Caco-2 (cell line): ENCODE data around the gene PDE5A. TPM values are rescaled to one million over a fixed set of nuclear protein-coding genes. Genes with fewer than 3 reads are reported as not detected.
A peak's percentile ranks its signal among the peaks of the same experiment; 100 is the strongest.

ENCODE experiments used
- BruUV-seq: library from RNA; stranded (reverse); fragments of 400-500 nt; replicated peaks from 2 replicates; lab custom pipeline; 2021; lab: Mats Ljungman, UMichigan
- CTCF ChIA-PET: fragments of 300-600 bp; sonication (Branson Sonifier 250); formaldehyde crosslinking; loops from one replicate; lab custom pipeline; 2022; ENCODE audit warnings: antibody characterized with exemption; lab: Charles Lee
- POLR2A ChIA-PET: fragments of 300-600 bp; sonication (Branson Sonifier 250); formaldehyde crosslinking; loops from one replicate; lab custom pipeline; 2022; ENCODE audit warnings: antibody characterized with exemption; lab: Charles Lee
- DNase-seq, 2 experiments: peaks; one replicate each; pipeline versions ENCODE4 v3.0.0 to v3.0.0-alpha.2; 2020 to 2022
- H3K27me3 ChIP-seq: replicated peaks from 2 replicates; pipeline ENCODE4 v1.6.0; 2011; ENCODE audit warnings: low read length; ENCODE audit not compliant: control insufficient read depth, insufficient read depth
- H3K36me3 ChIP-seq: 2 replicates; pipeline ENCODE4 v1.5.1; 2011; ENCODE audit warnings: low read length; ENCODE audit not compliant: control insufficient read depth, insufficient read depth
- H3K4me1 ChIP-seq: fragments of 250-450 bp; sonication (Bioruptor Pico); 2 replicates; pipeline ENCODE4 v1.5.1; 2020; ENCODE audit warnings: mild to moderate bottlenecking
- H3K4me3 ChIP-seq: 2 replicates; pipeline ENCODE4 v1.5.1; 2011; ENCODE audit warnings: low read depth, mild to moderate bottlenecking, control low read depth, low read length
- H3K9me3 ChIP-seq: fragments of 250-450 bp; sonication (Bioruptor Pico); 2 replicates; pipeline ENCODE4 v1.5.1; 2020; ENCODE audit warnings: mild to moderate bottlenecking, moderate library complexity
- H3K27ac Mint-ChIP-seq: one replicate; pipeline ENCODE4 v1.8.0; 2022; ENCODE audit warnings: mixed read lengths; ENCODE audit not compliant: unreplicated experiment
- H3K27me3 Mint-ChIP-seq: one replicate; pipeline ENCODE4 v1.8.0; 2022; ENCODE audit warnings: mixed read lengths; ENCODE audit not compliant: insufficient read depth, unreplicated experiment
- H3K36me3 Mint-ChIP-seq: one replicate; pipeline ENCODE4 v1.8.0; 2022; ENCODE audit warnings: mild to moderate bottlenecking, mixed read lengths; ENCODE audit not compliant: insufficient read depth, unreplicated experiment
- H3K4me1 Mint-ChIP-seq: one replicate; pipeline ENCODE4 v1.8.0; 2022; ENCODE audit warnings: low read depth, mixed read lengths; ENCODE audit not compliant: unreplicated experiment
- H3K4me3 Mint-ChIP-seq: one replicate; pipeline ENCODE4 v1.8.0; 2022; ENCODE audit warnings: mild to moderate bottlenecking, moderate library complexity, mixed read lengths; ENCODE audit not compliant: unreplicated experiment
- H3K9me3 Mint-ChIP-seq: one replicate; pipeline ENCODE4 v1.8.0; 2022; ENCODE audit warnings: mixed read lengths; ENCODE audit not compliant: unreplicated experiment
- CTCF ChIP-seq, 2 experiments: fragments of 200-600 bp in 1 of 2; IDR thresholded peaks; 1 replicate in 1 of 2; 2 replicates in 1 of 2; pipeline versions ENCODE4 v1.5.1 to v1.8.0; 2011 to 2022; ENCODE audit warnings: antibody characterized with exemption in 1 of 2, control low read depth in 1 of 2, inconsistent platforms in 1 of 2, low read depth in 1 of 2, low read length in 1 of 2, mild to moderate bottlenecking in 1 of 2, moderate library complexity in 1 of 2; ENCODE audit not compliant: insufficient read depth in 1 of 2, severe bottlenecking in 1 of 2, unreplicated experiment in 1 of 2
- intact Hi-C: fragments of 100-400 bp; cut with micrococcal nuclease; formaldehyde crosslinking; loops from one replicate; pipeline ENCODE4 v1.10.0; 2022; ENCODE audit not compliant: unreplicated experiment
- total RNA-seq: library from RNA; stranded (reverse); gene quantifications from 2 replicates; pipeline ENCODE4 v1.2.3, GENCODE V29; 2022

The PDE5A gene
- total RNA-seq, 1 experiment from 2014 or later = 7.9 TPM

GRCh38 chr4:119564106-119564505, 64.5 kb downstream of the PDE5A start:
- CTCF ChIA-PET = no interaction called here
- intact Hi-C loops = no loop called here

GRCh38 chr4:119559044-119559647, 69.5 kb downstream of the PDE5A start:
- Mint-ChIP-seq H3K36me3 (peaks cover 1% of the 10 kb centered on the region), H3K4me1 (no peaks in the 10 kb centered on the region), H3K9me3 (peaks cover 12% of the 10 kb centered on the region), H3K4me3 (no peak overlapping the region), H3K27ac (no peak overlapping the region), H3K27me3 (no peaks in the 10 kb centered on the region)
- BruUV-seq = no TSS peak
- ChIA-PET CTCF (interaction anchor here (1.0 to 2.3 kb wide), 3 partner anchors 68 to 497 kb away, joined by 3 to 18 read pairs (median 3); partner anchors contain the start of gene PDE5A), POLR2A (no interaction called here)
- Histone ChIP-seq H3K4me1 (no peaks in the 10 kb centered on the region), H3K9me3 (peaks cover 14% of the 10 kb centered on the region), H3K4me3 (no peak overlapping the region), H3K27me3 (no peaks in the 10 kb centered on the region), H3K36me3 (no peaks in the 10 kb centered on the region)
- intact Hi-C loops = loop anchor here (1.0 to 2.0 kb wide), 4 partner anchors 68 to 491 kb away; no protein-coding TSS in a partner anchor
- DNase-seq = peak in 1 of 2 experiments; percentile 16
- peak; percentile 29 to 38 for TF ChIP-seq CTCF (IDR thresholded peaks at IDR 0.05; ENCODE audit: insufficient read depth in 1 of 2, low read depth in 1 of 2, low read length in 1 of 2, severe bottlenecking in 1 of 2, unreplicated experiment in 1 of 2)

More at GRCh38 chr4:119564106-119564505, 64.5 kb downstream of the PDE5A start:
- no peaks in the 10 kb centered on the region for H3K27me3 ChIP-seq
- Mint-ChIP-seq H3K27ac (no peak overlapping the region), H3K27me3 (no peaks in the 10 kb centered on the region), H3K9me3 (peaks cover 24% of the 10 kb centered on the region), H3K36me3 (peaks cover 6% of the 10 kb centered on the region), H3K4me1 (no peaks in the 10 kb centered on the region), H3K4me3 (no peak overlapping the region)
- H3K4me1 ChIP-seq = no peaks in the 10 kb centered on the region
- no TSS peak for BruUV-seq
- no peak for TF ChIP-seq CTCF (IDR thresholded peaks at IDR 0.05; ENCODE audit: insufficient read depth in 1 of 2, low read depth in 1 of 2, low read length in 1 of 2, severe bottlenecking in 1 of 2, unreplicated experiment in 1 of 2)
- POLR2A ChIA-PET = no interaction called here
- DNase-seq = no peak
- no peak overlapping the region for H3K4me3 ChIP-seq
- no peaks in the 10 kb centered on the region for H3K36me3 ChIP-seq
- H3K9me3 ChIP-seq = peaks cover 21% of the 10 kb centered on the region

GRCh38 chr4:119550857-119551532, 77.6 kb downstream of the PDE5A start:
- no peak overlapping the region for H3K27ac Mint-ChIP-seq
- H3K36me3 ChIP-seq = no peaks in the 10 kb centered on the region
- ChIA-PET POLR2A (no interaction called here), CTCF (interaction anchor here (1.1 kb wide), 1 partner anchor 76 kb away, joined by 3 read pairs; no protein-coding TSS in a partner anchor)
- no peak overlapping the region for H3K4me3 Mint-ChIP-seq
- H3K36me3 Mint-ChIP-seq = no peaks in the 10 kb centered on the region
- H3K4me1 ChIP-seq = no peaks in the 10 kb centered on the region
- H3K9me3 ChIP-seq = no peaks in the 10 kb centered on the region
- H3K27me3 Mint-ChIP-seq = no peaks in the 10 kb centered on the region
- no TSS peak for BruUV-seq
- intact Hi-C loops = no loop called here
- H3K9me3 Mint-ChIP-seq = no peaks in the 10 kb centered on the region
- no peaks in the 10 kb centered on the region for H3K4me1 Mint-ChIP-seq
- no peak for TF ChIP-seq CTCF (IDR thresholded peaks at IDR 0.05; ENCODE audit: insufficient read depth in 1 of 2, low read depth in 1 of 2, low read length in 1 of 2, severe bottlenecking in 1 of 2, unreplicated experiment in 1 of 2)
- no peak overlapping the region for H3K4me3 ChIP-seq
- no peak for DNase-seq
- no peaks in the 10 kb centered on the region for H3K27me3 ChIP-seq
